ENCODE results near the gene CRPPA. TPM values are rescaled to one million over a fixed set of nuclear protein-coding genes. Genes with fewer than 3 reads are reported as not detected.
A peak's percentile ranks its signal among the peaks of the same experiment; 100 is the strongest.

CRPPA gene
- total and polyA plus RNA-seq, 2 of the 13 experiments (the other 11 are each of a cell fraction or from before 2014, with no cell fraction given) = 0.16 to 1.3 TPM

GRCh38 chr7:16399265-16399831, 22.0 kb downstream of the CRPPA start:
- intact Hi-C loops (cut with micrococcal nuclease; ENCODE audit: unreplicated experiment) (no loop called here), in situ Hi-C loops (cut with HindIII; ENCODE audit: extremely low pct_ligation_motif_present, low pct_unique_long_range_greater_than_20kb) (no loop called here)
- CTCF ChIA-PET (ENCODE audit: low intra/inter-chr PET ratio, low total read pairs) = no interaction called here
- 94% methylated on average over 28 of the region's 32 CpGs for WGBS (ENCODE audit: low lambda C conversion rate)
- BruUV-seq (replicated peaks) = no TSS peak
- no peak for DNase-seq (ENCODE audit: low spot score)
- Histone ChIP-seq H3K27ac (ENCODE audit: extremely low read length, insufficient read depth, low read length) (no peak overlapping the region), H4K20me1 (ENCODE audit: insufficient read depth, low read length) (no peaks in the 10 kb centered on the region), H3K4me1 (ENCODE audit: insufficient read depth, low read length) (no peaks in the 10 kb centered on the region), H3K9me3 (ENCODE audit: low read length) (peaks cover 73% of the 10 kb centered on the region), H3K9ac (ENCODE audit: insufficient read depth, low read depth, low read length) (no peak overlapping the region), H3K36me3 (replicated peaks in 1 of 2; ENCODE audit: control insufficient read depth in 1 of 2, insufficient read depth in 2 of 2, low read length in 2 of 2) (no peaks in the 10 kb centered on the region), H3K27me3 (ENCODE audit: control insufficient read depth in 1 of 2, insufficient read depth in 2 of 2, low read length in 2 of 2) (no peaks in the 10 kb centered on the region), H2AFZ (ENCODE audit: low read length) (no peak overlapping the region), H3K4me2 (ENCODE audit: low read depth, low read length) (no peak overlapping the region), H3K4me3 (replicated peaks in 1 of 3; ENCODE audit: insufficient read depth in 1 of 3, low read depth in 2 of 3, low read length in 3 of 3) (no peak overlapping the region), H3K79me2 (ENCODE audit: insufficient read depth, low read length) (no peaks in the 10 kb centered on the region)
- POLR2A ChIA-PET = no interaction called here
- no peak for ATAC-seq
- no peak for FAIRE-seq
- no peak for TF ChIP-seq ZNF234 (CRISPR knock-in tag; conservative IDR thresholded peaks at IDR 0.05)
- no peak for TF ChIP-seq CENPT (CRISPR knock-in tag; IDR thresholded peaks at IDR 0.05; ENCODE audit: low read depth)
- peak; percentile 41; the same call in 1 of the 2 replicates for TF ChIP-seq ZNF780A (CRISPR knock-in tag; IDR thresholded peaks at IDR 0.05)
- TF ChIP-seq MNT (IDR thresholded peaks at IDR 0.05) = peak; percentile 94
- TF ChIP-seq SPEN (CRISPR knock-in tag; IDR thresholded peaks at IDR 0.05; ENCODE audit: low read depth) = no peak
- no peak for TF ChIP-seq SIN3A (IDR thresholded peaks at IDR 0.05; ENCODE audit: borderline replicate concordance, low read depth, low read length)
- no peak for TF ChIP-seq SKI (IDR thresholded peaks at IDR 0.05; ENCODE audit: partially characterized antibody)
- no peak for TF ChIP-seq HMGXB3 (CRISPR knock-in tag; IDR thresholded peaks at IDR 0.05; ENCODE audit: borderline replicate concordance)
- TF ChIP-seq MAFF (IDR thresholded peaks at IDR 0.05; ENCODE audit: low read depth, low read length) = no peak
- no peak for TF ChIP-seq MZF1 (CRISPR knock-in tag; IDR thresholded peaks at IDR 0.05; ENCODE audit: borderline replicate concordance)
- no peak for TF ChIP-seq MBNL3 (CRISPR knock-in tag; conservative IDR thresholded peaks at IDR 0.05)
- TF ChIP-seq CREB1 (IDR thresholded peaks at IDR 0.05) = peak; percentile 65; the same call in 1 of the 2 replicates
- TF ChIP-seq CREB1 (CRISPR knock-in tag; IDR thresholded peaks at IDR 0.05) = no peak
- no peak for TF ChIP-seq ZBTB3 (CRISPR knock-in tag; IDR thresholded peaks at IDR 0.05; ENCODE audit: borderline replicate concordance, low read depth)
- TF ChIP-seq DPF2 (CRISPR knock-in tag; IDR thresholded peaks at IDR 0.05; ENCODE audit: borderline replicate concordance, low read depth) = 0 out of 2 replicates have a peak, but pooled peaks have one; percentile 33
- TF ChIP-seq FOXJ3 (CRISPR knock-in tag; IDR thresholded peaks at IDR 0.05; ENCODE audit: borderline replicate concordance) = no peak
- TF ChIP-seq ATF2 (CRISPR knock-in tag; IDR thresholded peaks at IDR 0.05) = no peak
- no peak for TF ChIP-seq ZNF282 (IDR thresholded peaks at IDR 0.05; ENCODE audit: partially characterized antibody)
- TF ChIP-seq GATA4 (IDR thresholded peaks at IDR 0.05; ENCODE audit: borderline replicate concordance, low read depth) = no peak
